GM12891 (cell line): ENCODE measurements around the gene ACCS.

Experiments
- PAX5 ChIP-seq: IDR thresholded peaks from 2 replicates; pipeline ENCODE4 v1.6.1; 2011; ENCODE audit warnings: low read length, moderate library complexity, mild to moderate bottlenecking; ENCODE audit not compliant: insufficient read depth, severe bottlenecking
- POLR2A ChIP-seq: IDR thresholded peaks from 2 replicates; pipeline ENCODE4 v1.6.1; 2011; ENCODE audit warnings: low read depth, low read length, control low read depth
- POLR2AphosphoS5 ChIP-seq: IDR thresholded peaks from 2 replicates; pipeline ENCODE4 v1.6.1; 2011; ENCODE audit warnings: low read depth, low read length, control low read depth
- POU2F2 ChIP-seq: IDR thresholded peaks from 2 replicates; pipeline ENCODE4 v1.6.1; 2011; ENCODE audit warnings: low read depth, mild to moderate bottlenecking, control low read depth, low read length, moderate library complexity
- SPI1 ChIP-seq: IDR thresholded peaks from 2 replicates; pipeline ENCODE4 v1.6.1; 2011; ENCODE audit warnings: low read depth, low read length, control low read depth
- TAF1 ChIP-seq: IDR thresholded peaks from 2 replicates; pipeline ENCODE4 v1.6.1; 2011; ENCODE audit warnings: low read depth, low read length, control low read depth

DNA sequence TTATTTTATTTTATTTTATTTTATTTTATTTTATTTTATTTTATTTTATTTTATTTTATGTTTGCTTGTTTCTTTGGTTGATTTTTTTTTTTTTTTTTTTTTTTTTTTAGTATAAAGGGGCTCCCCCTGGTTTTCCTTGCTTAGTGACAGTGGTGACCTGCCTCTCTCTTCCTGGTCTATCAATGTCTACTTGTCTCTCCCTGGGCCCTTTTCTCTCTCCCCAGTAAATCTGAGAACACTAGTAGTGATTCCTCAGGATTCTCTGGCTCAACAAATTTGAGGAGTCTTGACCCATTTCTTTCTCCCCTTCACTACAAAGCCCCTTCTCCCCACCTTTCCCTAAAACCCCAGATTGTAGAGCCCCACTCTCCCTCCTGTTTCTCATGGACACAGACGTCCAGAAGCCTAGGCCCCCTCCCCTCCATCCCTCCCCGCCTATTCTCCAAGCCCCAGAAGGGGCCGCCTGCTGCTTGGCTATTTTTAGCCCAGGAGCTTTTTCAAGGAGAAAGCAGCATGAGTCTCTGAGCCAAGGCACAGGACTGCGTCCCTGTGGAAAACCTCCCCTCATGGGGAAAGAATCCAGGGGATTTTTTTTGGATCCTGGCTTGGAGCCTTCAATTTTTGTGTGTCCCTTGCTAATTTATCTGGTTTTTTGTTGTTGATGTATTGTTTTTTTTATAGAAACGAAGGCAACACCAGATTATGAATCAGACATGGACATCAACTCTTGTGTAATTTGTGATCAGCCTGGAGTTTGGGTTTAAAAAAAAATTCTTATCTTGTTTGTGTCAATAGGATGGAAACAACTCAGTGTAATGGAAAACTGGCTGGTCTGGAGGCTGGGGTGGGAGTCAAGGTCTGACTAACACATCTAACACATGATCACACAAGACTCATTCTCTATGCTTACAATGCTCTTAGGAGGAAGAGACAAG lies 35.8 kb upstream of the ACCS start:
- TF ChIP-seq POLR2A: no peak
- no peak for TF ChIP-seq POU2F2
- no peak for TF ChIP-seq POLR2AphosphoS5
- TF ChIP-seq PAX5: no peak
- no peak for TF ChIP-seq TAF1
- no peak for TF ChIP-seq SPI1
